HEK293 (cell line): ENCODE measurements around the gene PSD4.

Experiments
- CTCF ChIA-PET: fragments of 350-600 bp; formaldehyde crosslinking; extraction: SDS; loops from one replicate; lab custom pipeline; 2021; ENCODE audit warnings: antibody characterized with exemption; lab: Yijun Ruan, JAX
- POLR2A ChIA-PET: fragments of 300-600 bp; formaldehyde crosslinking; extraction: SDS; loops from one replicate; lab custom pipeline; 2020; ENCODE audit warnings: antibody characterized with exemption, inconsistent platforms; lab: Yijun Ruan, JAX
- H3K27ac ChIP-seq: fragments of 200-500 bp; sonication (Bioruptor generic); 2 replicates; pipeline ENCODE4 v1.5.1; 2014; ENCODE audit warnings: low read depth, low read length, control low read depth, inconsistent platforms; ENCODE audit errors: extremely low read depth
- H3K36me3 ChIP-seq, 2 experiments: fragments of 200-500 bp in 1 of 2; sonication (Bioruptor generic) in 1 of 2; 1 replicate in 1 of 2; 2 replicates in 1 of 2; pipeline ENCODE4 v1.5.1; 2014 to 2017; ENCODE audit warnings: inconsistent platforms in 2 of 2, low read length in 2 of 2; ENCODE audit not compliant: control insufficient read depth in 2 of 2, insufficient read depth in 1 of 2
- H3K4me1 ChIP-seq: fragments of 200-500 bp; sonication (Bioruptor generic); 2 replicates; pipeline ENCODE4 v1.5.1; 2014; ENCODE audit warnings: mild to moderate bottlenecking, low read length, inconsistent platforms; ENCODE audit not compliant: control insufficient read depth, insufficient read depth
- H3K4me3 ChIP-seq: 2 replicates; pipeline ENCODE4 v1.5.1; 2011; ENCODE audit warnings: low read depth, mild to moderate bottlenecking, control low read depth, low read length, moderate library complexity
- H3K9me3 ChIP-seq: fragments of 200-500 bp; sonication (Bioruptor generic); 2 replicates; pipeline ENCODE4 v1.5.1; 2014; ENCODE audit warnings: low read depth, low read length, inconsistent platforms; ENCODE audit not compliant: control insufficient read depth, insufficient read depth
- HOXC10 ChIP-seq: sonication (generic); formaldehyde crosslinking; IDR thresholded peaks from 2 replicates; pipeline ENCODE4 v1.8.1; 2023; ENCODE audit warnings: mild to moderate bottlenecking, missing genetic modification reagents
- SP7 ChIP-seq: fragments of 450-650 bp; formaldehyde crosslinking; IDR thresholded peaks from 2 replicates; pipeline ENCODE4 v1.5.1; 2016; ENCODE audit warnings: missing biosample characterization, missing genetic modification characterization
- ZBTB10 ChIP-seq: fragments of 450-650 bp; formaldehyde crosslinking; IDR thresholded peaks from 2 replicates; pipeline ENCODE4 v1.5.1; 2016; ENCODE audit warnings: missing biosample characterization, missing genetic modification characterization
- ZNF132 ChIP-seq: fragments of 450-650 bp; formaldehyde crosslinking; IDR thresholded peaks from 2 replicates; pipeline ENCODE4 v1.5.1; 2017; ENCODE audit warnings: missing biosample characterization, missing genetic modification characterization, borderline replicate concordance
- ZNF211 ChIP-seq: fragments of 450-650 bp; formaldehyde crosslinking; IDR thresholded peaks from 2 replicates; pipeline ENCODE4 v1.5.1; 2016; ENCODE audit warnings: low read depth, missing biosample characterization, missing genetic modification characterization
- ZNF354C ChIP-seq: fragments of 450-650 bp; formaldehyde crosslinking; IDR thresholded peaks from 2 replicates; pipeline ENCODE4 v1.5.1; 2016; ENCODE audit warnings: missing biosample characterization, missing genetic modification characterization, low read depth, borderline replicate concordance
- ZNF366 ChIP-seq: fragments of 450-650 bp; formaldehyde crosslinking; conservative IDR thresholded peaks from 2 replicates; pipeline ENCODE4 v1.5.1; 2016; ENCODE audit warnings: missing biosample characterization, missing genetic modification characterization
- ZNF426 ChIP-seq: fragments of 450-650 bp; formaldehyde crosslinking; IDR thresholded peaks from 2 replicates; pipeline ENCODE4 v1.5.1; 2017; ENCODE audit warnings: missing biosample characterization, missing genetic modification characterization, mild to moderate bottlenecking, inconsistent platforms, moderate library complexity
- ZNF48 ChIP-seq: fragments of 450-650 bp; formaldehyde crosslinking; IDR thresholded peaks from 2 replicates; pipeline ENCODE4 v1.5.1; 2016; ENCODE audit warnings: missing biosample characterization, missing genetic modification characterization
- ZNF510 ChIP-seq: fragments of 450-650 bp; formaldehyde crosslinking; IDR thresholded peaks from 2 replicates; pipeline ENCODE4 v1.5.1; 2018; ENCODE audit warnings: mild to moderate bottlenecking, missing genetic modification characterization, missing biosample characterization; ENCODE audit not compliant: insufficient replicate concordance
- ZNF521 ChIP-seq: fragments of 450-650 bp; formaldehyde crosslinking; IDR thresholded peaks from 2 replicates; pipeline ENCODE4 v1.5.1; 2017; ENCODE audit warnings: missing biosample characterization, mild to moderate bottlenecking, missing genetic modification characterization
- ZNF555 ChIP-seq: fragments of 450-650 bp; formaldehyde crosslinking; conservative IDR thresholded peaks from 2 replicates; pipeline ENCODE4 v1.5.1; 2017; ENCODE audit warnings: missing biosample characterization, mild to moderate bottlenecking, missing genetic modification characterization, inconsistent platforms
- ZNF777 ChIP-seq: fragments of 450-650 bp; formaldehyde crosslinking; IDR thresholded peaks from 2 replicates; pipeline ENCODE4 v1.5.1; 2017; ENCODE audit warnings: missing biosample characterization, missing genetic modification characterization, borderline replicate concordance
- TF ChIP-seq, protein P1 (sequence below): fragments of 450-650 bp; formaldehyde crosslinking; IDR thresholded peaks from 2 replicates; pipeline ENCODE4 v1.5.1; 2016; ENCODE audit warnings: missing biosample characterization, missing genetic modification characterization
- TF ChIP-seq, protein P2 (sequence below): fragments of 450-650 bp; formaldehyde crosslinking; IDR thresholded peaks from 2 replicates; pipeline ENCODE4 v1.5.1; 2016; ENCODE audit warnings: missing biosample characterization, missing genetic modification characterization, low read depth

Gene PSD4

DNA sequence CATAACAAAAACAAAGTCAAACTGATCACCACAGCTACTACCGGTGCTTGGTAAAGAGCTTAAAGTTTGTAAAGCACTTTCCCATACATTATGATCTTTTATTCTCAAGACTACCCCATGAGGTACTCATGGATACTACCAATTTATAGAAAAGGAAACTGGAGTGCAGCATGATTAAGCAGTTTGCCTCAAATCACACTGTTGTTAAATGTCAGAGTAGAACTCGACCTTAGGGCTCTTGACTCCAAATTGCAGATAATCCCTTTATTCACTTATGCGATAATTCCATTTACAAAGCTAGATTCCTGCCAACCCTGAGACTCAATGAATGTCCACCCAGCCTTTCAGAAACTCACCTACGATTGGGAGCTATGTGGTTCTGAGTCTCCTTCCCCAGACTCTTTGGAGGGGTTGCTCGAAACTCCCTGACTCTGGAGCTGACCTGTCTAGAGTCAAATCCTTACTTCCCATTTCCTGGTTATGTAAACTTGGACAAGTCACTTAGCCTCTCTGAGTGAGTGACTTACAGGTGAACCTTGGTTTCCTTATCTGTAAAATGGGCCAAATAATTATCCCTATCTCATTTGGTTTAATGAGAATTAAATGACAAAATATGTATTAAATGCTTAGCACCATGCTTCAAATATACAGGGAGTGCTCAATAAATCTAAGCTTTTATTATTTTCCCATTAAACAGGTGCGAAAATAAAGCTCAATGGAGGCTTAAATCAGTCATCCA, 47.4 kb downstream of the PSD4 start (continued):
- TF ChIP-seq ZNF555 (tag by site-specific recombination) (no peak), SP7 (no peak), HOXC10 (CRISPR knock-in tag) (no peak)
- TF ChIP-seq, all 188 proteins: peak for 0

DNA sequence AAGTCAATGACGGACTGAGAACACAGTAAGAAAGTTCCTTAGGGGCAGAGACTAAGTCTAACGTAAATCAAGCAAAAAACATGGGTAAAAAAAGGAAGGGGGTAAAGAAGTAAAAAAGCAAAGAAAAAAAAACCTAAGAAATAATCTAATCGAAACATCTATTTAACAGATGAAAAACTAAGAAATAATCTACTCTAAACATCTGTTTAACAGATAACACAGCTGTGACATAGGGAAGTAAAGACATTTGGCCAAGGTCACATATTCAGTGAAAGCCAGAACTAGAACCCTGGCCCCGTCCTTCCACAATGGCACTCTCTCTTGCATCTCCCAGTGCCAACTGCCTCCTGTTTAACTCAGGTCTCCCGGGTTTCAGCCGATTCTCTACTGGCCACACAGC, 48.1 kb downstream of the PSD4 start:
- H3K36me3 ChIP-seq: no peaks in the 10 kb centered on the region
- H3K27ac ChIP-seq: no peak overlapping the region
- peaks cover 8% of the 10 kb centered on the region; the same call in 1 of the 2 replicates for H3K4me1 ChIP-seq
- ChIA-PET POLR2A (no interaction called here), CTCF (interaction anchor here (0.7 to 3.0 kb wide), 8 partner anchors 18 to 169 kb away, joined by 3 to 11 read pairs (median 4); no protein-coding TSS in a partner anchor)
- H3K9me3 ChIP-seq: no peaks in the 10 kb centered on the region
- TF ChIP-seq ZNF48 (no peak), ZNF777 (tag by site-specific recombination) (no peak), ZNF132 (tag by site-specific recombination) (no peak), ZNF510 (tag by site-specific recombination) (no peak), ZNF521 (tag by site-specific recombination) (no peak)
- H3K4me3 ChIP-seq: no peak overlapping the region

DNA sequence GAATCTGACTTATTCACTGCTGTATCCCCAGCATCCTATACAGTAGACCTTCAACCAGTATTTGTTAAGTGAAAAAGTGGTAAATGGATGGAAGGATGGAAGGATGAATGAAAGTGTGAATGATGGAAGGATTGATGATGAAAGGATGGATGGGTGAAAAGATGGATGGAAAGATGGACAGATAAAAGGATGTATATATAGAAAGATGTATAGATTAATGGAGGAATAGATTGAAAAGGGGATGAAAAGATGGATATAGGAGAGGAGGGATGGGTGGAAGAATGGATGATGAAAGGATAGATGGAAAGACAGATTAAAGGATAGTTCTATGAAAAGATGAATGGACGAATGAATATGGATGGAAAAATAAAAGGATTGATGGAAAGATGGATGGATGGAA, 50.0 kb downstream of the PSD4 start:
- Histone ChIP-seq H3K4me1 (peaks cover 8% of the 10 kb centered on the region; the same call in 1 of the 2 replicates), H3K4me3 (no peak overlapping the region), H3K27ac (no peak overlapping the region), H3K36me3 (no peaks in the 10 kb centered on the region), H3K9me3 (no peaks in the 10 kb centered on the region)
- TF ChIP-seq, protein P1, sequence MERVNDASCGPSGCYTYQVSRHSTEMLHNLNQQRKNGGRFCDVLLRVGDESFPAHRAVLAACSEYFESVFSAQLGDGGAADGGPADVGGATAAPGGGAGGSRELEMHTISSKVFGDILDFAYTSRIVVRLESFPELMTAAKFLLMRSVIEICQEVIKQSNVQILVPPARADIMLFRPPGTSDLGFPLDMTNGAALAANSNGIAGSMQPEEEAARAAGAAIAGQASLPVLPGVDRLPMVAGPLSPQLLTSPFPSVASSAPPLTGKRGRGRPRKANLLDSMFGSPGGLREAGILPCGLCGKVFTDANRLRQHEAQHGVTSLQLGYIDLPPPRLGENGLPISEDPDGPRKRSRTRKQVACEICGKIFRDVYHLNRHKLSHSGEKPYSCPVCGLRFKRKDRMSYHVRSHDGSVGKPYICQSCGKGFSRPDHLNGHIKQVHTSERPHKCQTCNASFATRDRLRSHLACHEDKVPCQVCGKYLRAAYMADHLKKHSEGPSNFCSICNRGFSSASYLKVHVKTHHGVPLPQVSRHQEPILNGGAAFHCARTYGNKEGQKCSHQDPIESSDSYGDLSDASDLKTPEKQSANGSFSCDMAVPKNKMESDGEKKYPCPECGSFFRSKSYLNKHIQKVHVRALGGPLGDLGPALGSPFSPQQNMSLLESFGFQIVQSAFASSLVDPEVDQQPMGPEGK (tag by site-specific recombination): no peak
- peak; percentile 91 for TF ChIP-seq ZNF366 (tag by site-specific recombination)
- TF ChIP-seq, protein P2, sequence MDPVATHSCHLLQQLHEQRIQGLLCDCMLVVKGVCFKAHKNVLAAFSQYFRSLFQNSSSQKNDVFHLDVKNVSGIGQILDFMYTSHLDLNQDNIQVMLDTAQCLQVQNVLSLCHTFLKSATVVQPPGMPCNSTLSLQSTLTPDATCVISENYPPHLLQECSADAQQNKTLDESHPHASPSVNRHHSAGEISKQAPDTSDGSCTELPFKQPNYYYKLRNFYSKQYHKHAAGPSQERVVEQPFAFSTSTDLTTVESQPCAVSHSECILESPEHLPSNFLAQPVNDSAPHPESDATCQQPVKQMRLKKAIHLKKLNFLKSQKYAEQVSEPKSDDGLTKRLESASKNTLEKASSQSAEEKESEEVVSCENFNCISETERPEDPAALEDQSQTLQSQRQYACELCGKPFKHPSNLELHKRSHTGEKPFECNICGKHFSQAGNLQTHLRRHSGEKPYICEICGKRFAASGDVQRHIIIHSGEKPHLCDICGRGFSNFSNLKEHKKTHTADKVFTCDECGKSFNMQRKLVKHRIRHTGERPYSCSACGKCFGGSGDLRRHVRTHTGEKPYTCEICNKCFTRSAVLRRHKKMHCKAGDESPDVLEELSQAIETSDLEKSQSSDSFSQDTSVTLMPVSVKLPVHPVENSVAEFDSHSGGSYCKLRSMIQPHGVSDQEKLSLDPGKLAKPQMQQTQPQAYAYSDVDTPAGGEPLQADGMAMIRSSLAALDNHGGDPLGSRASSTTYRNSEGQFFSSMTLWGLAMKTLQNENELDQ (tag by site-specific recombination): no peak
- POLR2A ChIA-PET: no interaction called here
- CTCF ChIA-PET: interaction anchor here (0.9 to 1.8 kb wide), 2 partner anchors 25 to 87 kb away, joined by 3 to 8 read pairs; no protein-coding TSS in a partner anchor

- CTCF ChIA-PET: interaction anchor here (1.8 kb wide), 1 partner anchor 24 kb away, joined by 8 read pairs; no protein-coding TSS in a partner anchor
- TF ChIP-seq ZBTB10 (tag by site-specific recombination): no peak
- no peak for TF ChIP-seq ZNF426 (tag by site-specific recombination)
- TF ChIP-seq ZNF211 (tag by site-specific recombination): no peak
- no peak for TF ChIP-seq ZNF354C
- TF ChIP-seq, all 188 proteins: peak for 0
- POLR2A ChIA-PET: no interaction called here
- Histone ChIP-seq H3K36me3 (no peaks in the 10 kb centered on the region), H3K4me1 (peaks cover 8% of the 10 kb centered on the region; the same call in 1 of the 2 replicates), H3K27ac (no peak overlapping the region), H3K4me3 (no peak overlapping the region), H3K9me3 (no peaks in the 10 kb centered on the region)
Observed at GRCh38 chr2:113224647-113225236, 51.0 kb downstream of the PSD4 start.
